CD4-positive, alpha-beta T cell treated with Interleukin-17A for 1 hour (primary cell): ENCODE results near the gene FBXO47.
"Not testable (repeated sequence)": the region's sequence is repeated elsewhere in the genome, so short reads cannot be mapped to it uniquely, and the experiment has no call there.

ENCODE experiments used
- DNase-seq: peaks from one replicate; pipeline ENCODE4 v3.0.0-alpha.2; 2020

The FBXO47 gene

DNA sequence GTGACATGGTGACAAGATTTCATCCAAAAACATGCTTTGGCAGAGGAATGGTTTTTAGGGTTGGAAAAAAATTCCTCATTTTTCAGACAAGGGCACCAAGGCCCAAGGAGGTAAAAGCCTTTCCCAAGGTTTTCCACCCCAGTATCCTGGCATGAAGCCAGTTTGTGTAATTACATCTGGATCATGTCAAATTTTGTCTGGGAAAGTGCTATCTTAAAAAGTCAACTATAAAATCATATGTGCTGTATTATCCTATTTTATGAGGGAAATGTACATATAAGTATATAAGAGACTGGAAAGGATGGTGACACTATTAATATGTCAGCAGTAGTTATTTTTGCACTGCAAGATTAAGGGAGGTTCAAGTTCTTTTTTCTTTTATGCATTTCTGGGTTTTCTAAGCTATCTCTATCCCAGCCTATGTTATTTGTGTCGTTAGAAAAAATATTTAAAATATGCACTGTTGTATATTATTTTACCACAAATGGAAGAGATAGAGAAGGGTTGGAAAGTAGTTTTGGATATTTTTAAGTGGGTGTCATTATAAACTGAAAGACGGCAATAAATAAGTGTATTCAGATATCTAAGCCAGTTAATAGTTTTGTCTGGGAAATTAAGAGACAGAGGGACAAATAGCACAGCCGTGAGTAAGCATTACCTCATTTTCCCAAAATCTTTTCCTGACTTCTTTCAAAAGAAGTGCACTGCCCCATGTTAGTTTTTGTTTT lies 13.5 kb upstream of the FBXO47 start:
- DNase-seq: no peak

DNA sequence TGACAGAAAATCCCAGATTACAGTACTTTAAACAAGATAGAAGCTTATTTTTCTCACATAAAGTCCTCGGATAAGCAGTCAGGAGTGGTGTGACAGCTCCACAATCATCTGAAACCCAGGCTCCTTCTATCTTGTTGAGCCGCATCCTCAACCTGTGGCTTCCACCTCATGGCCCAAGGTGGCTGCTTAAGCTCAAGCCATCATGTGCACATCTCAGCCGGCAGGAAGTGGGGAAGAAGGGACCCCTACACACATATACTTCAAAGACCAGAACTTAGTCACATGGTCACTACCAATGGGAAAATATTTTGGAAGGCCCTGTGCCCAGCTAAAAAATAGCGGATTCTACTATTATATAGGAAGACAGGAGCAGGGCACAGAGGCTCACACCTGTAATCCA lies 11.0 kb upstream of the FBXO47 start:
- no peak for DNase-seq

GRCh38 chr17:38976187-38976551 lies 9.0 kb upstream of the FBXO47 start:
- DNase-seq: peak; percentile 26

DNA sequence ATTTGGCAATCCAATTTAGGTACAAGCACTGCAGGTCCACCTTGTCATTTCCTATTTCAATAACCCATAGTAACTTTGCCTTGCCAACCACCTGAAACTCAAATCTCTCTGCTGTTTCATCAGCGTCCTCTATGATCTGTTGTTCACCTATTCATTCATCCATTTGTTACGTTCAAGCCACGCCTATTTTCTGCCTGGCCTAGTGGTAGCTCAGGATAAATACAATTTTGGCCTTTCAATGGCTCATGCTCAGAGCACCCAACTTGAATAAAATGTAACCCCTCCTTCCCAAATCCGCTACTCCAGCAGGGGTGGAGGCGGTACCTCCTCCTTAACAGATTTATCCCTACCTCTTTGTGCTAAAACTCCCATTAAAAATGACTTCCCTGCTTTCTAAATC lies 3.6 kb upstream of the FBXO47 start:
- DNase-seq: no peak

DNA sequence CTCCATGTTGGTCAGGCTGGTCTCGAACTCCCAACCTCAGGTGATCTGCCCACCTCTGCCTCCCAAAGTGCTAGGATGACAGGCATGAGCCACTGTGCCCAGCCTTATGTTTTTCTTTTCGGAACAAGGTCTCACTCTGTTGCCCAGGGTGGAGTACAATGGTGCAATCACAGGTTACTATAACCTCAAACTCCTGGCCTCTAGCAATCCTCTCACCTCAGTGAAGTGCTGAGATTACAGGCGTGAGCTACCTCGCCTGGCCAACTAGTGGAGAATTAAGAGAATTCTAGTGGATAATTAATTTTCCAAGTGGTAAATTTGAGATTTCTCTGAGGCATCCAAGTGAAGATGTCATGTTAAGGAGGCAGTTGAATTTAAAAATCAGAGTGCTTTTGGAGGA lies 2.9 kb upstream of the FBXO47 start:
- DNase-seq: no peak

DNA sequence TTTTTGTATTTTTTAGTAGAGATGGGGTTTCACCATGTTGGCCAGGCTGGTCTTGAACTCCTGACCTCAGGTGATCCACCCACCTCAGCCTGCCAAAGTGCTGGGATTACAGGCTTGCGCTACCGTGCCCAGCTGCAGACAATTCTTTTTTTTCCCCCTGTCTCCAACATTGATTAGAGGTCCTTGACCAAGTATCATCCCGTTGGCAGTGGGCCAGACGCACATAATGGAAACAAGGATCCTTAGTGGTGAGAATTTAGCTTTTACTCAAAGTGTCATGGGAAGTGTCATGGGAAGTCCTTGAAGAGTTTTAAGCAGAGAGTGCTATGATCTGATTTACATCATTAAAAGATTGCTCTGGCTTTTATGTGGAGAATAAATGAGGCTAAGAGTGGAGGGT lies 2.1 kb upstream of the FBXO47 start:
- no peak for DNase-seq

- DNase-seq: peak; percentile 25
Measured at GRCh38 chr17:38961413-38961812, 5.8 kb downstream of the FBXO47 start.

DNA sequence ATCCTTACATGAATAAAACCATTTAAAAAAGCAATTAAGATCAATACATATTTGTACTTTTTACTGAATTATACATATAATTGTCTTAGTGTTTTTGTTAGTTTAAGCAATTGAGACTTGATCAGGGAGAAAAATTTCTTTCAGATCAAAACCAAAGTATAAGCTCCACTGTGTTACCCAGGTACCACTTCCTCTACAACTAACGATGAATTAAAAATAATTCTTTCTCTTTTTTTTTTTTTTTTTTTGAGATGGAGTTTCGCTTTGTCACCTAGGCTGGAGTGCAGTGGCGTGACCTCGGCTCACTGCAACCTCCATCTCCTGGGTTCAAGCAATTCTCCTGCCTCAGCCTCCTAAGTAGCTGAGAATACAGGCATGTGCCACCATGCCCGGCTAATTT lies 6.8 kb downstream of the FBXO47 start:
- peak; percentile 24 for DNase-seq

- no peak for DNase-seq
Measured at GRCh38 chr17:38959508-38959907, 7.7 kb downstream of the FBXO47 start.

DNA sequence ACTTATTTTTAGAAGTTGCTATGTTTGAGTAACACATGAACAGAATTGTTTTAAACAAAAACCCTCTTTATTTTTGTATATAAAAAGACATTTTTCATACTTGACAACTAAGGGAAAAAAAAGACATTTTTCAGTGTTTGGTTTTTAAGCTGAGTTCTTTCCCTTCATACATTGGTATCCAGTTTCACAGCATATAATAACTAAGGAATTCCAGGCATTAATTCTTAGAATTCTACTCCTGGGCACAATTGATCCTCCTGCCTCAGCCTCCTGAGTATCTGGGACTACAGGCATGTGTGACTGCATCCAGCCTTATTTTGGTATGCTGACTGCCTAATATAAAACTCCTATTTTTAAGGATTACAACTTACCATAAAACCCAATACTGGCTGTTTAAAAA lies 8.4 kb downstream of the FBXO47 start:
- DNase-seq: no peak

DNA sequence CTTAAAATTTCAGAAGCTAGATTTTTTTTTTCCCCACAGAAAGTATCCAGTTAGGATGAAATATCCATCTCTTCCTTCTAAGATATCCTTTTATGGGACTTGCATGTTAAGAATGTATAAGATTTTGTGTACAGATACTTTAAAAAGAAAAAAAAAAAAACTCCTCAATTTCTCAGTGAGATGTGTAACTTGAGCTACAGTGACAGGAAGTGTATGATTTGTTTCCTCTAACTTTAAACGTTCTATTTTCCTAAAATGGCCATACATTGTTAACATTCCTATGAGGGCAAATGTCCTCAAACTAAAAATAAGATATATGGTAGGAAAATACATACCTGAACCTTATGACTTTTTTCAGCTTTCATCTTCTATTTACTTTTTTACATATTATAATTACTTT lies 8.9 kb downstream of the FBXO47 start:
- DNase-seq: no peak

- DNase-seq: not testable (repeated sequence)
Measured at GRCh38 chr17:38953800-38954199, 13.4 kb downstream of the FBXO47 start.

- no peak for DNase-seq
Measured at GRCh38 chr17:38947189-38947588, 20.0 kb downstream of the FBXO47 start.

DNA sequence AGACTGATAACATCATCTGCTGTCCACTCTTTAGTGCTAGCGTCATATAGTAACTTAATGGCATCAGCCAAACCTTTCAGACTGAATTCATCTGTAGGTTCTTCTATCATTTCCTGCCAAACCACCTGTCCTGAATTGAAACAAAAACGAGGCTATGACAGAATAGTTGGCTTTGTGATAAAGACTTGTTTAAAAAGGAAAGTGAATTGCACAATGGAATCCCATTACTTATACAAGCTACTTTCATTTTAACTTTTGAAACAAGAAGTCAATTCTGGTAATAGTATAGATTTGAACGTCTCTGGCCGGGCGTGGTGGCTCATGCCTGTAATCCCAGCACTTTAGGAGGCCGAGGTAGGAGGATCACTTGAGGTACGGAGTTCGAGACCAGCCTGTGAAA lies 23.6 kb downstream of the FBXO47 start:
- DNase-seq: no peak

- DNase-seq: no peak
Measured at GRCh38 chr17:38942696-38943334, 24.4 kb downstream of the FBXO47 start.

DNA sequence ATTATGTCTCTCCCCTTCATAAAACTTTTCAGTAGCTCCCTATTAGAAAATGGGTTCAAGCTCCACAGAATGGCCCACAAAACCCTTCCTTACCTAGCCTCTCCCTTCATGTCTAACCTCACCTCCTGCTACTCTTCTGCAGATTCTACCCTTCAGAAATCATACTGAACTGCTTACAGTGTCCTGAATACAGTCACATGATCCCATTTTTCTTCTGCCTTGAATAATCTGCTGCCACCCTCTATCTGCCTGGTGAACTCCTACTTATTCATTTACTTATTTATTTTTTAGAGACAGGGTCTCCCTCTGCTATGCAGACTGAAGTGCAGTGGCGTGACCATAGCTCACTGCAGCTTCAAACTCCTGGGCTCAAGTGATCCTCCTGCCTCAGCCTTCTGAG lies 26.8 kb downstream of the FBXO47 start:
- no peak for DNase-seq

DNA sequence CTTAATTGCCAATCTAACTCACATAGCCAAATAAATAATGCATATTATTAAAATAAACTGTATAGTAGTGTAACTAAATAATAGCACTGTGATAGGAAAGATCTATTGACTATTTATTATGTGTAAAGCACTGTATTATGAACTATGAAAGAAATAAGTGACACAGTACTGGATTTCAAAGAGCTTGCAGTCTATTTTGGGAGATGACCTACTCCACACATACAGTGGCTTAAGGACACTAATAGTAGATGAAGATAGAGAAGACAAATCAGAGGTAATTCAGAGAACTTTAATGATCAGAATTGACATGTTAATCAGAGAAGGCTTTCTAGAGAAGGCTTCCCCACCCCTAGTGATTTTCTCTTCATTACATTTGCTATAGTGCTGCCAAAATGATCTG lies 27.2 kb downstream of the FBXO47 start:
- no peak for DNase-seq

GRCh38 chr17:38933962-38934361 lies 33.2 kb downstream of the FBXO47 start:
- not testable (repeated sequence) for DNase-seq

DNA sequence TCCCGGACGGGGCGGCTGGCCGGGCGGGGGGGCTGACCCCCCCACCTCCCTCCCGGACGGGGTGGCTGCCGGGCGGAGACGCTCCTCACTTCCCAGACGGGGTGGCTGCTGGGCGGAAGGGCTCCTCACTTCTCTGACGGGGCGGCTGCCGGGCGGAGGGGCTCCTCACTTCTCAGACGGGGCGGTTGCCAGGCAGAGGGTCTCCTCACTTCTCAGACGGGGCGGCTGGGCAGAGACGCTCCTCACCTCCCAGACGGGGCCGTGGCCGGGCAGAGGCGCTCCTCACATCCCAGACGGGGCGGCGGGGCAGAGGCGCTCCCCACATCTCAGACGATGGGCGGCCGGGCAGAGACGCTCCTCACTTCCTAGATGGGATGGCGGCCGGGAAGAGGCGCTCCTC lies 36.4 kb downstream of the FBXO47 start:
- not testable (repeated sequence) for DNase-seq

DNA sequence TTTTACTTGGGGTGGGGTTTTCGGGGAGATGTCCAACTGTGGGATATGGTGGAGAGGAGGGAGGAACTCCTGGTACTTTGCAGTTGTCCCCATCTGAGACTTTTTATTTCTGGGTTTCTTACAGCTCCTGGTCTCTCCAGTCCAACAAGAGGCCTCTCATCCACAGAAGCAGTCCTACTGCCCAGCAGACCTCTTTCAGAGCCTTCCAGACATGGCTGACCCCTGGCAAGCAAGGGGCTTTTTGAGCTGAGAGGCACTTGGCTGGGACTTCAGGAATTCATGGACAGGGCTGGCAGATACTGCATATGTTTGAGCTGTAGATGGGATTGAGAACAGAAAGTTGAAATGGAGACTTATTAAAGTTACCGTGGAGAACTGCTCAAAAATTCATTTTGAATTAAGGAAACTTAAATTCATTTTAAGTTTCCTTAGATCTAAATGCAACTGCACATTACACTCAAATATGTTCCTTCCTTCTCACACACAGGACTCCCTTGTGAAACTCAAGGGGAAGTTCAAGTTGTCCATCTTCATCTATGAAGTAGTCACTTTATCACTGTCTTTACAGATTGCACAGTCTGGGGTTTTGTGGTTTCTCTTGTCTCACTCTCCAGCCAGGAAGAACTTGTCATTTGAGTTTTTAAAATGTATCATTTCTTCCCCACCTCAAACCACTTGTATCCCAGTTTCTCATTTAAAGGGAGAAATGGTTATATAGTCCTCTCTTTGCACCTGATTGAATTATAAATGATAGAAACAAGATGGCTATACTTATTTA lies 40.7 kb downstream of the FBXO47 start:
- DNase-seq: no peak

- peak; percentile 55 for DNase-seq
Measured at GRCh38 chr17:38925263-38925995, 41.8 kb downstream of the FBXO47 start, which contains the start of gene LASP1NB. LASP1NB (plus strand) TSS chr17:38925614.

- no peak for DNase-seq
Measured at GRCh38 chr17:38922538-38923297, 44.5 kb downstream of the FBXO47 start.
